DMS53 treated with DMSO at 0.1 percent for 48 hours (cell line): ENCODE data around the gene ZNF460.
A peak's percentile ranks its signal among the peaks of the same experiment; 100 is the strongest.
"Not testable (repeated sequence)": the region's sequence is repeated elsewhere in the genome, so short reads cannot be mapped to it uniquely, and the experiment has no call there.

Source experiments
- DNase-seq: peaks from one replicate; lab custom pipeline; 2025; ENCODE audit not compliant: unreplicated experiment; lab: John Stamatoyannopoulos, UW

ZNF460 gene

GRCh38 chr19:57280165-57280961 lies at the start of gene ZNF460:
ZNF460 (plus strand) TSS chr19:57280485; CDS start chr19:57280807, 322 bp downstream.
- peak; percentile 89 for DNase-seq

- no peak for DNase-seq
Observed at GRCh38 chr19:57231686-57232085, 48.6 kb upstream of the ZNF460 start.

GRCh38 chr19:57233207-57233606 lies 47.1 kb upstream of the ZNF460 start:
- no peak for DNase-seq

GRCh38 chr19:57239982-57240310 lies 40.3 kb upstream of the ZNF460 start:
- DNase-seq, result no peak

- DNase-seq, result peak; percentile 82
Observed at GRCh38 chr19:57240311-57241090, 39.8 kb upstream of the ZNF460 start, which contains the start of gene ZNF805. ZNF805 (plus strand) TSS chr19:57240632; CDS start chr19:57240892, 260 bp downstream.

- DNase-seq, result no peak
Observed at GRCh38 chr19:57241176-57241575, 39.1 kb upstream of the ZNF460 start.

GRCh38 chr19:57242821-57243220 lies 37.5 kb upstream of the ZNF460 start:
- DNase-seq, result no peak

GRCh38 chr19:57244513-57244912 lies 35.8 kb upstream of the ZNF460 start:
- no peak for DNase-seq

GRCh38 chr19:57245066-57245465 lies 35.2 kb upstream of the ZNF460 start:
- DNase-seq, result no peak

GRCh38 chr19:57245959-57246358 lies 34.3 kb upstream of the ZNF460 start:
- DNase-seq, result no peak

- DNase-seq, result no peak
Observed at GRCh38 chr19:57248646-57249045, 31.6 kb upstream of the ZNF460 start.

- DNase-seq, result no peak
Observed at GRCh38 chr19:57249329-57249728, 31.0 kb upstream of the ZNF460 start.

- DNase-seq, result not testable (repeated sequence)
Observed at GRCh38 chr19:57253767-57254166, 26.5 kb upstream of the ZNF460 start.

- no peak for DNase-seq
Observed at GRCh38 chr19:57262044-57262443, 18.2 kb upstream of the ZNF460 start.

- no peak for DNase-seq
Observed at GRCh38 chr19:57263244-57263741, 17.0 kb upstream of the ZNF460 start.

- no peak for DNase-seq
Observed at GRCh38 chr19:57267291-57267690, 13.0 kb upstream of the ZNF460 start.

GRCh38 chr19:57269515-57270250 lies 10.6 kb upstream of the ZNF460 start:
- DNase-seq, result no peak

- DNase-seq, result no peak
Observed at GRCh38 chr19:57271280-57271679, 9.0 kb upstream of the ZNF460 start.

- no peak for DNase-seq
Observed at GRCh38 chr19:57273014-57273413, 7.3 kb upstream of the ZNF460 start.

GRCh38 chr19:57276430-57276829 lies 3.9 kb upstream of the ZNF460 start:
- no peak for DNase-seq

GRCh38 chr19:57278481-57278880 lies 1.8 kb upstream of the ZNF460 start:
- not testable (repeated sequence) for DNase-seq
